ENCODE data around the gene MED7.

Gene MED7

GRCh38 chr5:157088342-157088990 lies 54.2 kb downstream of the MED7 start:
- peak; percentile 25 for DNase-seq (ENCODE audit: low spot score)
- TF ChIP-seq, protein P1, sequence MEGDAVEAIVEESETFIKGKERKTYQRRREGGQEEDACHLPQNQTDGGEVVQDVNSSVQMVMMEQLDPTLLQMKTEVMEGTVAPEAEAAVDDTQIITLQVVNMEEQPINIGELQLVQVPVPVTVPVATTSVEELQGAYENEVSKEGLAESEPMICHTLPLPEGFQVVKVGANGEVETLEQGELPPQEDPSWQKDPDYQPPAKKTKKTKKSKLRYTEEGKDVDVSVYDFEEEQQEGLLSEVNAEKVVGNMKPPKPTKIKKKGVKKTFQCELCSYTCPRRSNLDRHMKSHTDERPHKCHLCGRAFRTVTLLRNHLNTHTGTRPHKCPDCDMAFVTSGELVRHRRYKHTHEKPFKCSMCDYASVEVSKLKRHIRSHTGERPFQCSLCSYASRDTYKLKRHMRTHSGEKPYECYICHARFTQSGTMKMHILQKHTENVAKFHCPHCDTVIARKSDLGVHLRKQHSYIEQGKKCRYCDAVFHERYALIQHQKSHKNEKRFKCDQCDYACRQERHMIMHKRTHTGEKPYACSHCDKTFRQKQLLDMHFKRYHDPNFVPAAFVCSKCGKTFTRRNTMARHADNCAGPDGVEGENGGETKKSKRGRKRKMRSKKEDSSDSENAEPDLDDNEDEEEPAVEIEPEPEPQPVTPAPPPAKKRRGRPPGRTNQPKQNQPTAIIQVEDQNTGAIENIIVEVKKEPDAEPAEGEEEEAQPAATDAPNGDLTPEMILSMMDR (IDR thresholded peaks at IDR 0.05; ENCODE audit: borderline replicate concordance, control extremely low read depth, extremely low read depth, insufficient read depth, missing control alignments) = no peak
- in situ Hi-C loops (cut with MboI; ENCODE audit: low sequenced_read_pairs, unreplicated experiment) = no loop called here
